OCI-LY1 (cell line): Measurements from ENCODE around the gene TTC19.

Experiments
- H2AFZ ChIP-seq: fragments of 200-600 bp; sonication (generic), shearing (Covaris generic); 2 replicates; pipeline ENCODE4 v1.6.0; 2014; ENCODE audit warnings: antibody characterized with exemption, mild to moderate bottlenecking, low read length
- H3F3A ChIP-seq: fragments of 200-600 bp; sonication (generic), shearing (Covaris generic); 2 replicates; pipeline ENCODE4 v1.6.0; 2014; ENCODE audit warnings: mild to moderate bottlenecking, antibody characterized with exemption, low read length, moderate library complexity; ENCODE audit not compliant: insufficient read depth
- H3K27ac ChIP-seq: fragments of 200-600 bp; sonication (generic); 2 replicates; pipeline ENCODE4 v1.5.1; 2014; ENCODE audit warnings: low read length, mixed run types, mild to moderate bottlenecking, low read depth; ENCODE audit not compliant: poor library complexity, severe bottlenecking
- H3K27me3 ChIP-seq: fragments of 200-600 bp; sonication (generic); 2 replicates; pipeline ENCODE4 v1.6.0; 2014; ENCODE audit warnings: antibody characterized with exemption, mild to moderate bottlenecking, low read length, moderate library complexity; ENCODE audit not compliant: insufficient read depth
- H3K36me3 ChIP-seq: fragments of 200-600 bp; sonication (generic); 2 replicates; pipeline ENCODE4 v1.6.1; 2014; ENCODE audit warnings: mild to moderate bottlenecking, antibody characterized with exemption, low read length, moderate library complexity, mixed read lengths; ENCODE audit not compliant: insufficient read depth
- H3K4me1 ChIP-seq: fragments of 200-600 bp; sonication (generic); 2 replicates; pipeline ENCODE4 v1.5.1; 2014; ENCODE audit warnings: mild to moderate bottlenecking, low read length, moderate library complexity; ENCODE audit not compliant: insufficient read depth, severe bottlenecking
- H3K4me2 ChIP-seq: fragments of 200-600 bp; sonication (generic), shearing (Covaris generic); 2 replicates; pipeline ENCODE4 v1.6.1; 2014; ENCODE audit warnings: low read length
- H3K4me3 ChIP-seq: fragments of 200-600 bp; sonication (generic); 2 replicates; pipeline ENCODE4 v1.5.1; 2014; ENCODE audit warnings: low read length, low read depth, mild to moderate bottlenecking, mixed read lengths; ENCODE audit not compliant: poor library complexity, severe bottlenecking
- H3K79me2 ChIP-seq: fragments of 200-600 bp; shearing (Covaris generic); 2 replicates; pipeline ENCODE4 v1.6.1; 2016; ENCODE audit warnings: mixed run types, low read length, mixed read lengths; ENCODE audit not compliant: insufficient read depth
- H3K9ac ChIP-seq: fragments of 200-600 bp; sonication (generic), shearing (Covaris generic); 2 replicates; pipeline ENCODE4 v1.6.1; 2014; ENCODE audit warnings: mild to moderate bottlenecking, low read length, mixed read lengths
- H3K9me2 ChIP-seq: fragments of 200-600 bp; sonication (generic), shearing (Covaris generic); 2 replicates; pipeline ENCODE4 v1.6.1; 2014; ENCODE audit warnings: low read depth, mild to moderate bottlenecking, low read length, mixed read lengths
- H3K9me3 ChIP-seq: fragments of 200-600 bp; shearing (Covaris generic); 2 replicates; pipeline ENCODE4 v1.6.1; 2014; ENCODE audit warnings: low read length, mixed read lengths
- H4K20me1 ChIP-seq: fragments of 200-600 bp; sonication (generic), shearing (Covaris generic); 2 replicates; pipeline ENCODE4 v1.6.0; 2016; ENCODE audit warnings: mild to moderate bottlenecking, low read length; ENCODE audit not compliant: insufficient read depth
- CTCF ChIP-seq: fragments of 200-600 bp; sonication (generic), shearing (Covaris generic); IDR thresholded peaks from 2 replicates; pipeline ENCODE4 v1.5.1; 2017; ENCODE audit warnings: mild to moderate bottlenecking, antibody characterized with exemption, low read length, moderate library complexity, mixed read lengths
- EZH2 ChIP-seq: fragments of 200-600 bp; sonication (generic), shearing (Covaris generic); IDR thresholded peaks from 2 replicates; pipeline ENCODE4 v1.8.0; 2017; ENCODE audit warnings: borderline replicate concordance, mixed run types, mild to moderate bottlenecking, antibody characterized with exemption, low read length, moderate library complexity, mixed read lengths

Gene TTC19

GRCh38 chr17:16019347-16019746 lies 19.7 kb downstream of the TTC19 start:
- H3F3A ChIP-seq: no peaks in the 10 kb centered on the region
- no peak overlapping the region for H2AFZ ChIP-seq
- H3K9me2 ChIP-seq: no peaks in the 10 kb centered on the region
- H3K9me3 ChIP-seq: no peaks in the 10 kb centered on the region
- no peaks in the 10 kb centered on the region for H4K20me1 ChIP-seq
- no peaks in the 10 kb centered on the region for H3K4me1 ChIP-seq
- no peak overlapping the region for H3K4me2 ChIP-seq
- H3K27me3 ChIP-seq: no peaks in the 10 kb centered on the region
- no peak overlapping the region for H3K4me3 ChIP-seq
- peaks cover 75% of the 10 kb centered on the region for H3K36me3 ChIP-seq
- no peak overlapping the region for H3K27ac ChIP-seq
- no peaks in the 10 kb centered on the region for H3K79me2 ChIP-seq
- TF ChIP-seq CTCF (no peak), EZH2 (no peak)
- no peak overlapping the region for H3K9ac ChIP-seq

- Histone ChIP-seq H3F3A (no peaks in the 10 kb centered on the region), H3K9ac (no peak overlapping the region), H3K9me3 (no peaks in the 10 kb centered on the region), H3K4me3 (no peak overlapping the region), H3K36me3 (peaks cover 94% of the 10 kb centered on the region), H4K20me1 (no peaks in the 10 kb centered on the region), H3K27ac (no peak overlapping the region), H3K4me2 (no peak overlapping the region), H3K9me2 (no peaks in the 10 kb centered on the region), H3K4me1 (no peaks in the 10 kb centered on the region), H3K79me2 (no peaks in the 10 kb centered on the region), H2AFZ (no peak overlapping the region), H3K27me3 (no peaks in the 10 kb centered on the region)
- TF ChIP-seq EZH2 (no peak), CTCF (no peak)
These were observed 24.3 kb downstream of the TTC19 start for GRCh38 chr17:16023881-16024280.

GRCh38 chr17:16025202-16025601 lies 25.6 kb downstream of the TTC19 start:
- Histone ChIP-seq H3F3A (no peaks in the 10 kb centered on the region), H3K4me3 (no peak overlapping the region), H3K9ac (no peak overlapping the region), H4K20me1 (no peaks in the 10 kb centered on the region), H3K4me2 (no peak overlapping the region), H3K9me2 (no peaks in the 10 kb centered on the region), H3K27me3 (no peaks in the 10 kb centered on the region), H3K36me3 (peaks cover 94% of the 10 kb centered on the region), H2AFZ (no peak overlapping the region), H3K27ac (no peak overlapping the region), H3K9me3 (no peaks in the 10 kb centered on the region), H3K79me2 (no peaks in the 10 kb centered on the region), H3K4me1 (no peaks in the 10 kb centered on the region)
- TF ChIP-seq EZH2: no peak
- no peak for TF ChIP-seq CTCF
